DND-41 (cell line): ENCODE measurements around the gene NCOA5.

Experiments used
- ATAC-seq: fragments of 200-7000 bp; cut with Tn5 transposase; 3 replicates; pipeline ENCODE4 v1.9.1; 2021; ENCODE audit warnings: low read depth; ENCODE audit not compliant: insufficient read depth
- DNase-seq: peaks from one replicate; pipeline ENCODE4 v3.0.0-alpha.2; 2020
- H2AFZ ChIP-seq: 2 replicates; pipeline ENCODE4 v1.6.0; 2012; ENCODE audit warnings: low read depth, low read length
- H3K27ac ChIP-seq: 2 replicates; pipeline ENCODE4 v1.5.1; 2012; ENCODE audit warnings: low read length, inconsistent platforms
- H3K27me3 ChIP-seq: fragments of 200-600 bp; sonication (generic); 2 replicates; pipeline ENCODE4 v1.6.0; 2012; ENCODE audit warnings: low read length, mild to moderate bottlenecking, inconsistent platforms; ENCODE audit not compliant: insufficient read depth, poor library complexity
- H3K36me3 ChIP-seq: 2 replicates; pipeline ENCODE4 v1.5.1; 2012; ENCODE audit warnings: low read length, inconsistent platforms; ENCODE audit not compliant: insufficient read depth
- H3K4me1 ChIP-seq: 2 replicates; pipeline ENCODE4 v1.5.1; 2012; ENCODE audit warnings: mild to moderate bottlenecking, low read length; ENCODE audit not compliant: insufficient read depth
- H3K4me2 ChIP-seq: 2 replicates; pipeline ENCODE4 v1.6.0; 2012; ENCODE audit warnings: mild to moderate bottlenecking, moderate library complexity, low read length, inconsistent platforms; ENCODE audit not compliant: insufficient read depth
- H3K4me3 ChIP-seq, 2 experiments: fragments of 200-600 bp in 1 of 2; shearing (Covaris generic) in 1 of 2; 2 replicates each; pipeline ENCODE4 v1.5.1; 2012 to 2016; ENCODE audit warnings: inconsistent platforms in 2 of 2, low read length in 2 of 2, mild to moderate bottlenecking in 2 of 2, low read depth in 1 of 2, moderate library complexity in 1 of 2
- H3K79me2 ChIP-seq: 2 replicates; pipeline ENCODE4 v1.6.0; 2012; ENCODE audit warnings: low read length, inconsistent platforms; ENCODE audit not compliant: insufficient read depth
- H3K9ac ChIP-seq: 2 replicates; pipeline ENCODE4 v1.6.0; 2012; ENCODE audit warnings: low read depth, mild to moderate bottlenecking, inconsistent platforms, low read length, moderate library complexity
- H3K9me3 ChIP-seq: 2 replicates; pipeline ENCODE4 v1.5.1; 2012; ENCODE audit warnings: low read length, moderate library complexity, mild to moderate bottlenecking, inconsistent platforms; ENCODE audit not compliant: insufficient read depth, severe bottlenecking
- H4K20me1 ChIP-seq: 2 replicates; pipeline ENCODE4 v1.6.0; 2012; ENCODE audit warnings: low read length; ENCODE audit not compliant: insufficient read depth
- CTCF ChIP-seq: IDR thresholded peaks from 2 replicates; pipeline ENCODE4 v1.5.1; 2012; ENCODE audit warnings: borderline replicate concordance, low read length, moderate library complexity, mild to moderate bottlenecking; ENCODE audit not compliant: poor library complexity, severe bottlenecking; ENCODE audit errors: extremely low read depth
- EZH2 ChIP-seq: IDR thresholded peaks from 3 replicates; pipeline ENCODE4 v1.6.1; 2012; ENCODE audit warnings: borderline replicate concordance, low read depth, mild to moderate bottlenecking, moderate library complexity, low read length, inconsistent platforms; ENCODE audit not compliant: severe bottlenecking

NCOA5 gene

GRCh38 chr20:46056027-46056833 is 33.5 kb downstream of the NCOA5 start:
- H2AFZ ChIP-seq = no peak overlapping the region
- peaks cover 23% of the 10 kb centered on the region for H3K36me3 ChIP-seq
- no peaks in the 10 kb centered on the region for H3K9me3 ChIP-seq
- H3K79me2 ChIP-seq = no peaks in the 10 kb centered on the region
- peaks cover 11% of the 10 kb centered on the region for H3K4me1 ChIP-seq
- H3K27ac ChIP-seq = no peak overlapping the region
- no peak overlapping the region for H3K9ac ChIP-seq
- no peak overlapping the region for H3K4me3 ChIP-seq
- ATAC-seq (no peak), DNase-seq (no peak)
- TF ChIP-seq EZH2 (no peak), CTCF (no peak)
- no peaks in the 10 kb centered on the region for H3K27me3 ChIP-seq
- H4K20me1 ChIP-seq = peaks cover 68% of the 10 kb centered on the region
- no peak overlapping the region for H3K4me2 ChIP-seq

DNA sequence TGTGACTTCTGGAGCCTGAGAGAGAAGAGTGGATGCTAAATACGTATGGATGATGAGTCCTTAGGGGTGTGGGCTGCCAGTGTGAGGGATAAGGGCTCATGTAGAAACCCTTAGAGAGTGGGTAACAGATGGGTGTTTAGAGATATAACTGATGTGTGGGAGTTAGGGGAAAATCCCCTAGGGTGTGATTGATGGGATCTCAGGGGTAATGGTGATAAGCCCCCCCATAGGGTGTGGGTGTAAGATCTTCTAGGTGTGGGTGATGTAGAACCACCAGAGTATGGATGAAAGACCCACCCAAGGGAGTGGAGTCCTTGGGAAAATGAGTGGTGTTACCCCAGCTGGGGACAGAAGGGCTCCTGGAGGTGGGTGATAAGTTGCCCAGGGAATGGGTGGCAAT is 34.5 kb downstream of the NCOA5 start:
- Histone ChIP-seq H3K36me3 (peaks cover 13% of the 10 kb centered on the region), H3K27me3 (no peaks in the 10 kb centered on the region)
- TF ChIP-seq CTCF (no peak), EZH2 (no peak)

DNA sequence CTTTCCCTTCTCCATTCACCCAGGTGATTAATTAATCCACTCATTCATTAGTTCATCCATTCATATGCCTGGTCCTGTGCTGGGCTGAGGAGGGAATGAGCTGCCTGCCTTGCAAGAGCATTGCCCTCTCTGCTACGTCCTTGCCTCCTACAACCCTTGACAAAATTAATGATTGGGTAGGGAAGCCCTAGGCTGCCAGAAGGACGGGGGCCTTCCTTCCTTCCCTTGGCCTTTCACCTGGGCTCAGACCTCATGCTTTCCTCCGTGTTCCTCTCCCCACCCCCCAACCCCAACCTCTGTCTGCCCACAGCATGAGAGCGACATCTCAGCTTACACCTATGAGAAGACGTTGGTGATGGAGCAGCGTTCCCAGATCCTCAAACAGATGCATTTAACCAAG is 35.2 kb downstream of the NCOA5 start:
- no peaks in the 10 kb centered on the region for H3K27me3 ChIP-seq
- H2AFZ ChIP-seq = no peak overlapping the region
- ATAC-seq (no peak), DNase-seq (no peak)
- no peaks in the 10 kb centered on the region for H3K4me1 ChIP-seq
- H3K4me3 ChIP-seq = no peak overlapping the region
- TF ChIP-seq EZH2 = no peak
- TF ChIP-seq CTCF = no peak
- H3K9ac ChIP-seq = no peak overlapping the region
- H3K4me2 ChIP-seq = no peak overlapping the region
- H3K9me3 ChIP-seq = no peaks in the 10 kb centered on the region
- H3K79me2 ChIP-seq = no peaks in the 10 kb centered on the region
- peaks cover 6% of the 10 kb centered on the region; the same call in 1 of the 2 replicates for H3K36me3 ChIP-seq
- no peak overlapping the region for H3K27ac ChIP-seq
- peaks cover 59% of the 10 kb centered on the region for H4K20me1 ChIP-seq

More for the DNA sequence above, 34.5 kb downstream of the NCOA5 start:
- H3K9me3 ChIP-seq = no peaks in the 10 kb centered on the region
- DNase-seq = no peak
- H3K9ac ChIP-seq = no peak overlapping the region
- H3K4me2 ChIP-seq = no peak overlapping the region
- peaks cover 1% of the 10 kb centered on the region; the same call in 1 of the 2 replicates for H3K4me1 ChIP-seq
- H3K27ac ChIP-seq = no peak overlapping the region
- H3K79me2 ChIP-seq = no peaks in the 10 kb centered on the region
- H3K4me3 ChIP-seq = no peak overlapping the region
- no peak overlapping the region for H2AFZ ChIP-seq
- peaks cover 64% of the 10 kb centered on the region for H4K20me1 ChIP-seq
- no peak for ATAC-seq
